Large intestine (tissue), 3 donors: ENCODE results near the gene PCDHGA1. TPM values are rescaled to one million over a fixed set of nuclear protein-coding genes. Genes with fewer than 3 reads are reported as not detected.
"Not testable (repeated sequence)": the region's sequence is repeated elsewhere in the genome, so short reads cannot be mapped to it uniquely, and the experiment has no call there.

ENCODE experiments used
- DNase-seq, 2 donors: peaks; one replicate each; pipeline versions ENCODE4 v3.0.0 to v3.0.0-alpha.2; 2013
- H3K27ac ChIP-seq: one replicate; pipeline ENCODE4 v1.5.1; 2013; ENCODE audit warnings: low read length
- H3K27me3 ChIP-seq: 2 replicates; pipeline ENCODE4 v1.6.1; 2013; ENCODE audit warnings: low read length; ENCODE audit not compliant: control insufficient read depth, insufficient read depth
- H3K36me3 ChIP-seq: 2 replicates; pipeline ENCODE4 v1.6.1; 2013; ENCODE audit warnings: low read length; ENCODE audit not compliant: control insufficient read depth, insufficient read depth
- H3K4me1 ChIP-seq: one replicate; pipeline ENCODE4 v1.6.1; 2013; ENCODE audit warnings: low read length; ENCODE audit not compliant: control insufficient read depth, insufficient read depth
- H3K4me3 ChIP-seq: one replicate; pipeline ENCODE4 v1.5.1; 2013; ENCODE audit warnings: low read length
- H3K9me3 ChIP-seq: one replicate; pipeline ENCODE4 v1.6.1; 2013; ENCODE audit warnings: mild to moderate bottlenecking, low read depth, low read length, moderate library complexity; ENCODE audit not compliant: control insufficient read depth
- WGBS: methylation state at CpG from one replicate; pipeline ENCODE4 v1.1.5; 2013; ENCODE audit warnings: low lambda C conversion rate; ENCODE audit not compliant: insufficient coverage; 5-methylcytosine and 5-hydroxymethylcytosine counted together
- polyA plus RNA-seq: library from polyadenylated mRNA; unstranded; fragments of 120-200 nt; gene quantifications from one replicate; pipeline ENCODE4 v1.2.1, GENCODE V29; 2013

PCDHGA1 gene
- polyA plus RNA-seq, 1 donor: 0.30 TPM

GRCh38 chr5:141363952-141364660 is 33.8 kb downstream of the PCDHGA1 start, which contains the start of gene PCDHGA5:
TSS of gene PCDHGA5 (plus strand) at chr5:141364162. CDS start at chr5:141364331, 169 bp downstream.
- no peak for DNase-seq
- Histone ChIP-seq H3K36me3 (no peaks in the 10 kb centered on the region), H3K9me3 (peaks cover 43% of the 10 kb centered on the region), H3K4me3 (no peak within 1 kb of the TSS), H3K27me3 (peaks cover 52% of the 10 kb centered on the region), H3K27ac (no peak within 1 kb of the TSS), H3K4me1 (no peaks in the 10 kb centered on the region)
- WGBS: 40% methylated on average over 2 of the region's 34 CpGs

GRCh38 chr5:141366016-141366896 is 35.9 kb downstream of the PCDHGA1 start:
- Histone ChIP-seq H3K27me3 (peaks cover 52% of the 10 kb centered on the region), H3K36me3 (no peaks in the 10 kb centered on the region), H3K9me3 (peaks cover 37% of the 10 kb centered on the region), H3K4me3 (no peak overlapping the region), H3K27ac (no peak overlapping the region), H3K4me1 (no peaks in the 10 kb centered on the region)
- WGBS: 59% methylated on average over 3 of the region's 46 CpGs
- no peak for DNase-seq

- no peak for DNase-seq
- H3K4me3 ChIP-seq: no peak within 1 kb of the TSS
These were observed 39.9 kb downstream of the PCDHGA1 start, which contains the start of gene PCDHGB3 for GRCh38 chr5:141369994-141370848. TSS of gene PCDHGB3 (plus strand) at chr5:141370242. CDS start at chr5:141370395, 153 bp downstream.

GRCh38 chr5:141371572-141372475 is 41.5 kb downstream of the PCDHGA1 start:
- H3K4me3 ChIP-seq: no peak overlapping the region
- H3K4me1 ChIP-seq: no peaks in the 10 kb centered on the region
- H3K9me3 ChIP-seq: peaks cover 37% of the 10 kb centered on the region
- WGBS: no CpG with 5 or more reads among the region's 69 CpGs
- no peak for DNase-seq
- H3K27me3 ChIP-seq: peaks cover 45% of the 10 kb centered on the region
- no peak overlapping the region for H3K27ac ChIP-seq
- H3K36me3 ChIP-seq: no peaks in the 10 kb centered on the region

More at GRCh38 chr5:141369994-141370848, 39.9 kb downstream of the PCDHGA1 start, which contains the start of gene PCDHGB3:
- Histone ChIP-seq H3K27ac (no peak within 1 kb of the TSS), H3K4me1 (no peaks in the 10 kb centered on the region), H3K36me3 (no peaks in the 10 kb centered on the region), H3K9me3 (peaks cover 40% of the 10 kb centered on the region), H3K27me3 (peaks cover 59% of the 10 kb centered on the region)
- 50% methylated on average over 1 of the region's 32 CpGs for WGBS

GRCh38 chr5:141373673-141374317 is 43.5 kb downstream of the PCDHGA1 start, which contains the start of gene PCDHGA6:
TSS of gene PCDHGA6 (plus strand) at chr5:141373891. CDS start at chr5:141374084, 193 bp downstream.
- H3K36me3 ChIP-seq: no peaks in the 10 kb centered on the region
- WGBS: no CpG with 5 or more reads among the region's 27 CpGs
- no peaks in the 10 kb centered on the region for H3K4me1 ChIP-seq
- no peak within 1 kb of the TSS for H3K27ac ChIP-seq
- no peak for DNase-seq
- H3K9me3 ChIP-seq: peaks cover 34% of the 10 kb centered on the region
- peak within 1 kb of the TSS; percentile 13 for H3K4me3 ChIP-seq
- peaks cover 45% of the 10 kb centered on the region for H3K27me3 ChIP-seq

- Histone ChIP-seq H3K9me3 (peaks cover 34% of the 10 kb centered on the region), H3K27me3 (peaks cover 45% of the 10 kb centered on the region), H3K36me3 (no peaks in the 10 kb centered on the region), H3K27ac (no peak overlapping the region), H3K4me3 (no peak overlapping the region), H3K4me1 (no peaks in the 10 kb centered on the region)
- DNase-seq: no peak
- no CpG with 5 or more reads among the region's 14 CpGs for WGBS
These were observed 44.3 kb downstream of the PCDHGA1 start for GRCh38 chr5:141374627-141375026.

- DNase-seq, H3K36me3 ChIP-seq, H3K4me3 ChIP-seq, H3K4me1 ChIP-seq, H3K27ac ChIP-seq: not testable (repeated sequence)
- H3K27me3 ChIP-seq: peaks cover 39% of the 10 kb centered on the region
- no CpG with 5 or more reads among the region's 48 CpGs for WGBS
- H3K9me3 ChIP-seq: peaks cover 34% of the 10 kb centered on the region
These were observed 45.3 kb downstream of the PCDHGA1 start for GRCh38 chr5:141375444-141376155.

- Histone ChIP-seq H3K9me3 (peaks cover 27% of the 10 kb centered on the region), H3K4me1 (no peaks in the 10 kb centered on the region), H3K4me3 (peak within 1 kb of the TSS; percentile 5), H3K27me3 (peaks cover 24% of the 10 kb centered on the region), H3K27ac (no peak within 1 kb of the TSS), H3K36me3 (no peaks in the 10 kb centered on the region)
- WGBS: 24% methylated on average over 3 of the region's 37 CpGs
- DNase-seq: no peak
These were observed 52.4 kb downstream of the PCDHGA1 start, which contains the start of gene PCDHGA7 for GRCh38 chr5:141382469-141383294. TSS of gene PCDHGA7 (plus strand) at chr5:141382742. CDS start at chr5:141382900, 158 bp downstream.
